Liver (tissue), 3 donors: ENCODE measurements around the gene HADHA.

Experiments used
- FOXA1 ChIP-seq: IDR thresholded peaks from 2 replicates; pipeline ENCODE4 v1.6.1; 2016; ENCODE audit warnings: antibody characterized with exemption
- JUND ChIP-seq, 2 donors: IDR thresholded peaks; 2 replicates each; pipeline ENCODE4 v1.6.1; 2016; ENCODE audit warnings: antibody characterized with exemption in 2 of 2
- RAD21 ChIP-seq, 2 donors: IDR thresholded peaks; 2 replicates each; pipeline ENCODE4 v1.6.1; 2016; ENCODE audit warnings: antibody characterized with exemption in 2 of 2, mild to moderate bottlenecking in 2 of 2
- SP1 ChIP-seq: IDR thresholded peaks from 2 replicates; pipeline ENCODE4 v1.6.1; 2018; ENCODE audit warnings: antibody characterized with exemption, mild to moderate bottlenecking
- TAF1 ChIP-seq: conservative IDR thresholded peaks from 2 replicates; pipeline ENCODE4 v1.6.1; 2016; ENCODE audit warnings: antibody characterized with exemption, mild to moderate bottlenecking
- YY1 ChIP-seq: IDR thresholded peaks from 2 replicates; pipeline ENCODE4 v1.6.1; 2016; ENCODE audit warnings: antibody characterized with exemption, mild to moderate bottlenecking
- TF ChIP-seq, protein P1 (sequence below): fragments of 150-350 bp; IDR thresholded peaks from 2 replicates; pipeline ENCODE4 v1.5.1; 2017; ENCODE audit warnings: improper control_type of control experiment, low read depth, low read length; ENCODE audit not compliant: missing input control
- donor health status: healthy.
- donor health status: healthy.

DNA sequence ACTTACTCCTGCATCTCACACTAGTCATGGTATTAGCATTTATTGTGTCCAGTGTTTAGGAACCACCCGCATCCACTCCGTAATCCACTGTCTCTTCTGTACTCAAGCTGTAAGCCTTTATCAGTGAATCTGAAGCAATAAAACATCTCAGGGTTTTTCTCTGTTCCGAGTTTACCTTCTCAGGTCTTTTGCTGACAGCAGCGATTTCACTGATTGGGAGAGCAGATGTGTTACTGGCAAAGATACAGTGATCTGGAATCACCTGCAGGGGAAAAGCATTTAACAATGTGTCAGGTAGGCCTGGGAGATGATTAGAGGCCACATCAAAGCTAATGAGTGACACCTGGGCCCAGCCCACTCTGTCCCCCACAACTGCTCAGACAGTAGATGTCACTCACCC, 46.9 kb downstream of the HADHA start:
- TF ChIP-seq, protein P1, sequence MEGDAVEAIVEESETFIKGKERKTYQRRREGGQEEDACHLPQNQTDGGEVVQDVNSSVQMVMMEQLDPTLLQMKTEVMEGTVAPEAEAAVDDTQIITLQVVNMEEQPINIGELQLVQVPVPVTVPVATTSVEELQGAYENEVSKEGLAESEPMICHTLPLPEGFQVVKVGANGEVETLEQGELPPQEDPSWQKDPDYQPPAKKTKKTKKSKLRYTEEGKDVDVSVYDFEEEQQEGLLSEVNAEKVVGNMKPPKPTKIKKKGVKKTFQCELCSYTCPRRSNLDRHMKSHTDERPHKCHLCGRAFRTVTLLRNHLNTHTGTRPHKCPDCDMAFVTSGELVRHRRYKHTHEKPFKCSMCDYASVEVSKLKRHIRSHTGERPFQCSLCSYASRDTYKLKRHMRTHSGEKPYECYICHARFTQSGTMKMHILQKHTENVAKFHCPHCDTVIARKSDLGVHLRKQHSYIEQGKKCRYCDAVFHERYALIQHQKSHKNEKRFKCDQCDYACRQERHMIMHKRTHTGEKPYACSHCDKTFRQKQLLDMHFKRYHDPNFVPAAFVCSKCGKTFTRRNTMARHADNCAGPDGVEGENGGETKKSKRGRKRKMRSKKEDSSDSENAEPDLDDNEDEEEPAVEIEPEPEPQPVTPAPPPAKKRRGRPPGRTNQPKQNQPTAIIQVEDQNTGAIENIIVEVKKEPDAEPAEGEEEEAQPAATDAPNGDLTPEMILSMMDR: no peak
- TF ChIP-seq YY1 (no peak), JUND (IDR thresholded peaks at IDR 0.05) (no peak), FOXA1 (no peak), SP1 (no peak), TAF1 (no peak), RAD21 (IDR thresholded peaks at IDR 0.05) (no peak)
